Measurements from ENCODE around the gene EDAR. TPM values are rescaled to one million over a fixed set of nuclear protein-coding genes. Genes with fewer than 3 reads are reported as not detected.

The EDAR gene
- total RNA-seq, 2 experiments from 2014 or later = not detected

DNA sequence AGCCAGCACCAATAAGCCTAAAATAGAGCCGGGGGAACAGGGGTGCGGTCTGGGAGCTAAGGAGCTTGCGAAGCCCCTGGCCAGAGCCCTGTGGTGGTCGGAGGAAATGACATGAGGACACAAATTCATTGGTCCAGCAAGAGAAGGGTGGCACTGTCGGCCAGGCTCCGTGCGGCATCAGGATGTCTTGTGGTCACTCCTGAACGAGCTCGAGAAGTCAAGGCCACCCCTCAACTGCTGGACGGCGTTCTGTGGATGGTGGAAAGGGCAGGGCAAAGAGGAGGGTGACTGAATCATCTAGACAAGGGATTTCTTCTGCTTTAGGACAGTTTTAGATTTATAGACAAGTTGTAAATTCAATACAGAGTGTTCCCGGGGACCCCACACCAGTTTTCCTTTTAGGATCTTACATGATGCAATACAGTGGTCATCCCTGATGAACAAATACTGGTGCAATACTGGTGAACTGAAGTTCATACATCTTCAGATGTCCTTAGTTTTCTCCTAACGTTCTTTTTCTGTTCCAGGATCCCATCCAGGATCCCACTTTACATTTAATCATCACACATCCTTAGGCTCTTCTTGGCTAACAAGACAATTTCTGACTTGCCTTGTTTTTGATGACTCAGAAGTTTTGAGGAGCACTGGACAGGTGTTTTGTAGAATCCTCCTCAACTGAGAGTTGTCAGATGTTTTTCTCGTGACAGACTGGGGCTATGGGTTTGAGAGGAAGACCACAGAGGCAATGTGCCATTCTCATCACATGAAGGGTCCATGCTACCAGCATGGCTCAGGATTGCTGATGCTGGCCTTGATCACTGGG, 13.2 kb downstream of the EDAR start:
- Mint-ChIP-seq H3K4me3 (no peak overlapping the region), H3K4me1 (ENCODE audit: low read depth) (peaks cover 6% of the 10 kb centered on the region), H3K36me3 (ENCODE audit: low read depth) (no peaks in the 10 kb centered on the region), H3K27ac (no peak overlapping the region), H3K9me3 (ENCODE audit: insufficient read depth) (no peaks in the 10 kb centered on the region), H3K27me3 (ENCODE audit: low read depth) (no peaks in the 10 kb centered on the region)
- DNase-seq (no peak), ATAC-seq (no peak)
- POLR2A ChIA-PET = no interaction called here
- CTCF ChIA-PET = interaction anchor here (1.3 kb wide), 1 partner anchor 13 kb away, joined by 3 read pairs; the partner anchor contains the start of gene EDAR

DNA sequence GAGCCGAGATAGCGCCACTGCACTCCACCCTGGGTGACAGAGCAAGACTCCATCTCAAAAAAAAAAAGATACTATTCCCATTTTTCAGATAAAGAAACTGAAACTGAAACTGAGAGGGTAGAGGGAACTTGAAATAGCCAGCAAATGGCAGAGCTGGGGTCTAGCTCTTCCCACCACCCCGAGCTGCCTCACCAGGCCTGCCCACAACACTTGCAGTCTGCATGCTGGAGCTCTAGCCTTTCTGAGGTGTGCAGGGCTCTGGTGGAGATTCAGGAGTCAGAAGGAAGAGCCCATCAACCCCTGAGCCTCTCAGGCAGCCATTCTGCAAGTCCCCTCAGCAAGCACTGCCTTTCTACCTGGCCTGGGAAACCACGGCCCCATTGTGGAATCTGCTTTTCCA, 14.3 kb downstream of the EDAR start:
- ATAC-seq (peak; percentile 53), DNase-seq (no peak)
- no peaks in the 10 kb centered on the region for H3K9me3 Mint-ChIP-seq (ENCODE audit: insufficient read depth)
- H3K36me3 Mint-ChIP-seq (ENCODE audit: low read depth) = no peaks in the 10 kb centered on the region
- no peaks in the 10 kb centered on the region for H3K27me3 Mint-ChIP-seq (ENCODE audit: low read depth)
- CTCF ChIA-PET = interaction anchor here (1.8 kb wide), 1 partner anchor 14 kb away, joined by 7 read pairs; the partner anchor contains the start of gene EDAR
- peaks cover 6% of the 10 kb centered on the region for H3K4me1 Mint-ChIP-seq (ENCODE audit: low read depth)
- POLR2A ChIA-PET = no interaction called here
- no peak overlapping the region for H3K27ac Mint-ChIP-seq
- no peak overlapping the region for H3K4me3 Mint-ChIP-seq

DNA sequence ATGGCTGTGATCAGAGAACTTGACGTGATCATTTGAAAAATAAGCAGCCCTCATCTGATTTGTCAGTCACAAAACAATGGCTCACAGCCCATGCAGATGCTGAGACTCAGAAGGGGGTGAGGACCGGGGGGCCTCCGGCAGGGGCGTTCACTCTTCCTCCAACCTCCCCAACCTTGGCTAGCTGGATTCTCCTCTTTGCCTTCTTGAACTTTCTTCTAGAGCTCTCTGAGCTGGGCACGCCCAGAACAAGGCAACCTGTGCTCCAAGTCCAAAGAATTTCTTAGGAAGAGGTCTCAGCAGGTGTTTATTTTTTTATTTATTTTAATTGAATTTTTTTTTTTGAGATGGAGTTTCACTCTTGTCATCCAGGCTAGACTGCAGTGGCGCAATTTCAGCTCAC, 16.4 kb downstream of the EDAR start:
- ChIA-PET POLR2A (no interaction called here), CTCF (interaction anchor here (0.6 kb wide), 1 partner anchor 513 kb away, joined by 3 read pairs; no protein-coding TSS in a partner anchor)
- no peak for ATAC-seq
- Mint-ChIP-seq H3K27me3 (ENCODE audit: low read depth) (no peaks in the 10 kb centered on the region), H3K9me3 (ENCODE audit: insufficient read depth) (no peaks in the 10 kb centered on the region), H3K27ac (no peak overlapping the region), H3K4me1 (ENCODE audit: low read depth) (peaks cover 17% of the 10 kb centered on the region), H3K4me3 (no peak overlapping the region), H3K36me3 (ENCODE audit: low read depth) (no peaks in the 10 kb centered on the region)
- DNase-seq = no peak

DNA sequence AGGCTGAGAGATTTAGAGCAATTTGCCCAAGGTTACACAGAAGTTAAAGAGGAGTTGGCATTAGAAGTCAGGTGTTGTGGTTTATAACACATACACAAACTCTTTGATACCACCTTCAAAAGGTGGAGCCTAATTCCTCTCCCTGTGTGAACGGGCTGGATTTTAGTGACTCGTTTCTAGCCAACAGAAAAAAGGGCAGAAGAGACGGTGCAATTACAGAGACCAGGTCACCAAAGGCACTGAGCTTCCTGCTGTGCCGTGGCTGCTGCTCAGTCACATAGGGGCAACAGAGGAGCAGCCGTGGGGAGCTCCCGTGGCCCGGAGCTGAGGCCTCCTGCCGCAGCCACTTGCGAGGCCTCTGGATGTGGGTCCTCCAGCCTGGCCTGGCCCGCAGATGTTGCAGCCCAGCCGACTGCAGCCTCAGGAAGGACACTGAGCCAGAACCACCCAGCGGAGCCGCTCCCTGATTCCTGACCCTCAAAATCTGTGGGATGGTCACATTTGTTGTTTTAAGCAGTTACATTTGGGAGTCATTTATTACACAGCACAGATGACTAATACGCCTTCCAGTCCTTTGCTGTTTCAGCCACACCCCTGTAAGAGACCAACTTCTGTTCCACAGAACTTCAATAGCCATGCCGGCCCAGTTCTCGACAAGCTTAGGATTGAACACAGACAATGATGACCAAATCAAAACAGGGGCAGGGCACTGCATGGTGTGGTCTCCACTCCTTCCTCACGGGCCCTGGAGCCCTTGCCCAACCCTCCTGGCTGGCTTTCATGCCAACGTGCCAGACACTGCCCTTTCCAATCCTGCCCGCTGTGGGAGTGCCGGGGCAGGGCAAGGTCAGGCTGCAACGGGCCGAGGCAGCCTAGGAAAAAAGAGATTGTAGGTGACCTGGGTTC, 17.1 kb downstream of the EDAR start:
- no peak overlapping the region for H3K4me3 Mint-ChIP-seq
- ChIA-PET POLR2A (no interaction called here), CTCF (interaction anchor here (0.6 to 0.9 kb wide), 2 partner anchors 13 to 512 kb away, joined by 3 read pairs; no protein-coding TSS in a partner anchor)
- ATAC-seq = no peak
- H3K9me3 Mint-ChIP-seq (ENCODE audit: insufficient read depth) = no peaks in the 10 kb centered on the region
- H3K4me1 Mint-ChIP-seq (ENCODE audit: low read depth) = peaks cover 22% of the 10 kb centered on the region
- H3K27me3 Mint-ChIP-seq (ENCODE audit: low read depth) = no peaks in the 10 kb centered on the region
- no peak for DNase-seq
- H3K36me3 Mint-ChIP-seq (ENCODE audit: low read depth) = no peaks in the 10 kb centered on the region
- no peak overlapping the region for H3K27ac Mint-ChIP-seq

DNA sequence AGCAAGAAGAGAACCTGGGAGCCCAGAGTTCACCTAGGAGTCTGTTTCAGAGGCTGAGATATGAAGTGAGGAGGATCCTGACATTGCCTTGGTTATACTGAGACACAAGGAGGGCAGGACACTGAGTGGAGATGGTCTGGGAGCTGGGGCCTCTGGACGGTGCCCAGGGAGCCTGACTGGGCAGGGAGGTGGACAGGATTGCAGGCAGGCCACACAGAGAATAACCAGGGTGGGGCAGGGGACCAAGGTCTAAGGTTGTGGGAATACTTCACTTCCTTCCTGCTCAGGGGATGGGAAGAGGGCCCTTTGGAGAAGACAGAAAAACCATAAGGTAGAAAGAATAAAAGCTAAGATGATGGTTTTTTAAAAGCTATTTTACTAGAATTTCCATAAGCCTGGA, 18.7 kb downstream of the EDAR start:
- POLR2A ChIA-PET = no interaction called here
- no peak overlapping the region for H3K27ac Mint-ChIP-seq
- no peaks in the 10 kb centered on the region for H3K9me3 Mint-ChIP-seq (ENCODE audit: insufficient read depth)
- no peak overlapping the region for H3K4me3 Mint-ChIP-seq
- no peaks in the 10 kb centered on the region for H3K27me3 Mint-ChIP-seq (ENCODE audit: low read depth)
- peaks cover 30% of the 10 kb centered on the region for H3K4me1 Mint-ChIP-seq (ENCODE audit: low read depth)
- CTCF ChIA-PET = interaction anchor here (1.9 kb wide), 1 partner anchor 12 kb away, joined by 5 read pairs; no protein-coding TSS in a partner anchor
- ATAC-seq (no peak), DNase-seq (no peak)
- no peaks in the 10 kb centered on the region for H3K36me3 Mint-ChIP-seq (ENCODE audit: low read depth)

DNA sequence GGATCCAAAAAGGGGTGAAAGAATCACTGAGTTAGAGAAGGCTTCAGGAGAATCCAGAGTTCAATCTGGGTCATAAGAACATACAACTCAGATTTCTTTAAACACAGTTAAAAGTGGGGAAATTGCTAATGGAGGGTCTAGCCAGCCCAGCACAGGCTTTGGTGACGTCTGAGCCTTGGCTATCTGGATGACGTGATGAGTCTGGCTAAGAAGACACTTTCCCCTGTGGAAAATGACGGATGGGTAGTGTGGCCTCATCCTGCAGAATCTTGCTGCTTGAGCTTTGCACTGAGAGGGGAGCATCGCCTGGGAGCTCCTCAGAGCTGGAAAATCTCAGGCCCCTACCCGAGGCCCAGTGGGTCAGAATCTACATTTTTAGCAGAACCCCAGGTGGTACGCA, 19.2 kb downstream of the EDAR start:
- ATAC-seq (no peak), DNase-seq (no peak)
- ChIA-PET POLR2A (no interaction called here), CTCF (interaction anchor here (1.9 kb wide), 1 partner anchor 12 kb away, joined by 5 read pairs; no protein-coding TSS in a partner anchor)
- H3K4me3 Mint-ChIP-seq = no peak overlapping the region
- no peaks in the 10 kb centered on the region for H3K27me3 Mint-ChIP-seq (ENCODE audit: low read depth)
- no peaks in the 10 kb centered on the region for H3K36me3 Mint-ChIP-seq (ENCODE audit: low read depth)
- no peaks in the 10 kb centered on the region for H3K9me3 Mint-ChIP-seq (ENCODE audit: insufficient read depth)
- peaks cover 32% of the 10 kb centered on the region for H3K4me1 Mint-ChIP-seq (ENCODE audit: low read depth)
- no peak overlapping the region for H3K27ac Mint-ChIP-seq

GRCh38 chr2:108968619-108969018, 20.4 kb downstream of the EDAR start:
- CTCF ChIA-PET = interaction anchor here (1.1 to 1.9 kb wide), 6 partner anchors 11 to 54 kb away, joined by 3 to 8 read pairs (median 4); partner anchors contain the start of gene EDAR
- H3K36me3 Mint-ChIP-seq (ENCODE audit: low read depth) = no peaks in the 10 kb centered on the region

DNA sequence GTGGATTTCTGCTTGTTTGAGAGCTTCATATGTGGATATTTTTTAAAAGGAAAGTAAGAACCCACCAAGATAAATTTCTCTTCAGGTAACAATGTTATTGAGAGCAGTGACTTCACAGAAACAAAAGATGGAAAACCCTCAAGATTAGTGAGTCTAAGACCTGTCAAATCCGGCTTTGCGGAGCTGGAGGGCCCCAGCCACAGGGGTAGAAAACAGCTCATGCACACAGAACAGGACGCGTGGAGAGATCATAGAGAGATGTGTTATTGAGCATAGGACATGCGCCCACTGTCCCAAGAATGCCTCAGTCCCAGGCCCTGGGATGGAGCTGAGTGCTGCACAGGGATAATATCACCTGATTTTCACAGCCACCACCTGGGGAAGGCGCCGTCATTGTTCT, 21.3 kb downstream of the EDAR start:
- CTCF ChIA-PET = interaction anchor here (1.1 to 1.8 kb wide), 4 partner anchors 14 to 39 kb away, joined by 4 to 8 read pairs (median 5); partner anchors contain the start of gene EDAR
- no peak overlapping the region for H3K4me3 Mint-ChIP-seq
- no peak for DNase-seq
- H3K36me3 Mint-ChIP-seq (ENCODE audit: low read depth) = no peaks in the 10 kb centered on the region
- peaks cover 38% of the 10 kb centered on the region for H3K4me1 Mint-ChIP-seq (ENCODE audit: low read depth)
- no peak for ATAC-seq
- POLR2A ChIA-PET = interaction anchor here (1.1 kb wide), 1 partner anchor 64 kb away, joined by 3 read pairs; no protein-coding TSS in a partner anchor
- no peak overlapping the region for H3K27ac Mint-ChIP-seq
- no peaks in the 10 kb centered on the region for H3K9me3 Mint-ChIP-seq (ENCODE audit: insufficient read depth)
- no peaks in the 10 kb centered on the region for H3K27me3 Mint-ChIP-seq (ENCODE audit: low read depth)

More at GRCh38 chr2:108968619-108969018, 20.4 kb downstream of the EDAR start:
- H3K9me3 Mint-ChIP-seq (ENCODE audit: insufficient read depth) = no peaks in the 10 kb centered on the region
- H3K4me1 Mint-ChIP-seq (ENCODE audit: low read depth) = peaks cover 38% of the 10 kb centered on the region
- no peak for ATAC-seq
- DNase-seq = no peak
- H3K4me3 Mint-ChIP-seq = no peak overlapping the region
- H3K27me3 Mint-ChIP-seq (ENCODE audit: low read depth) = no peaks in the 10 kb centered on the region
- H3K27ac Mint-ChIP-seq = no peak overlapping the region
- POLR2A ChIA-PET = interaction anchor here (0.6 to 1.1 kb wide), 2 partner anchors 63 to 1258 kb away, joined by 3 to 5 read pairs; no protein-coding TSS in a partner anchor

GRCh38 chr2:108965540-108966289, 23.3 kb downstream of the EDAR start:
- no peaks in the 10 kb centered on the region for H3K9me3 Mint-ChIP-seq (ENCODE audit: insufficient read depth)
- no peaks in the 10 kb centered on the region for H3K27me3 Mint-ChIP-seq (ENCODE audit: low read depth)
- H3K4me1 Mint-ChIP-seq (ENCODE audit: low read depth) = peaks cover 38% of the 10 kb centered on the region
- peak; percentile 75 for ATAC-seq
- CTCF ChIA-PET = no interaction called here
- no peak overlapping the region for H3K4me3 Mint-ChIP-seq
- H3K36me3 Mint-ChIP-seq (ENCODE audit: low read depth) = no peaks in the 10 kb centered on the region
- peak; percentile 55 for DNase-seq
- no peak overlapping the region for H3K27ac Mint-ChIP-seq
- POLR2A ChIA-PET = no interaction called here

DNA sequence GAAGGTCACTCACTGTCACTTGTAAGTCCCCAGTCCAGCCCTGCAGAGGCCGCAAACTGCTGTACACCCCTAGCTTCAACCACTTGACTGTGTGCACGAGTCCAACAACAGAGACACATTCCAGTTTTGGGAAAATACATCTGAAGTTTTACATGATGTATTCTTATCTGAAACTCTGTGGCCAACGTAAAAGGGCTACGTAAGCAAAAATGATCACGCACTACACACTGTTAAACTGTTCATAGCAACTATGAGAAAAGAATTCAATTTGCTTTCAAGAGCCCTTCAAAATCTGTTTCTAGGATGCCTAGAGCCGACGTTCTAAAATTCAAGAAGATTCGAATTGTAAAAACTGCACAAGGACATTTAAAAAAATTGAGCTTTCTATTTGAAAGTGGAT, 26.0 kb downstream of the EDAR start:
- Mint-ChIP-seq H3K27me3 (ENCODE audit: low read depth) (no peaks in the 10 kb centered on the region), H3K9me3 (ENCODE audit: insufficient read depth) (no peaks in the 10 kb centered on the region), H3K27ac (no peak overlapping the region), H3K4me3 (no peak overlapping the region), H3K36me3 (ENCODE audit: low read depth) (no peaks in the 10 kb centered on the region), H3K4me1 (ENCODE audit: low read depth) (peaks cover 30% of the 10 kb centered on the region)
- ATAC-seq = no peak
- POLR2A ChIA-PET = no interaction called here
- no peak for DNase-seq
- CTCF ChIA-PET = no interaction called here

DNA sequence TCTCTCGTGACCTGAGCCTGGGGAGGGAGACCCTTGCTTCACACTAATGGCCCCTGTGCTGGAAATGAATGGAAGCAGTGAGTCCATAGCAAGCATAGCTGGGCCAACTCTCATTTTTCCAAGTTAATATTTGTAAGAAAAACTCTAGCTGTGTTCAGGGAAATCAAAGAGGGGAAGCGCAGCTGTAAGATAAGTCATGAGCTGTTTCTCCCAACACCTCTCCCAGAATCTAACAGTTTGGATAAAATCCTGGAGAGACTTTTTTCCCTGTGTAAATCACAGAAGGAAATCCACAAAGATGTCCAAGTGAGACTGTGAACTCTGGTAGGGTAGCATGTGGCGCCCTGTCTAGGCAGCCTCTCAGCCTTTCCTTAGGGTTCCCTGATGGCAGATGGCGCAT, 27.2 kb downstream of the EDAR start:
- peaks cover 31% of the 10 kb centered on the region for H3K4me1 Mint-ChIP-seq (ENCODE audit: low read depth)
- POLR2A ChIA-PET = no interaction called here
- CTCF ChIA-PET = no interaction called here
- no peaks in the 10 kb centered on the region for H3K27me3 Mint-ChIP-seq (ENCODE audit: low read depth)
- no peaks in the 10 kb centered on the region for H3K9me3 Mint-ChIP-seq (ENCODE audit: insufficient read depth)
- DNase-seq = no peak
- no peak overlapping the region for H3K4me3 Mint-ChIP-seq
- no peaks in the 10 kb centered on the region for H3K36me3 Mint-ChIP-seq (ENCODE audit: low read depth)
- no peak overlapping the region for H3K27ac Mint-ChIP-seq
- no peak for ATAC-seq

Measured in activated CD8-positive, alpha-beta T cell treated with anti-CD3 and anti-CD28 coated beads, Interleukin-2, amount 10 ng/mL, durations not matched to agents 7 days and 5 days (primary cell).